T-helper 9 cell (primary cell): ENCODE results near the gene ZNF571.
A peak's percentile ranks its signal among the peaks of the same experiment; 100 is the strongest.

Experiments
- DNase-seq: peaks from one replicate; pipeline ENCODE4 v3.0.0-alpha.2; 2020
- total RNA-seq, 2 donors: gene quantifications; one replicate each; lab custom pipeline; 2026; lab: John Stamatoyannopoulos, UW

The ZNF571 gene
- 16.2 to 23.7 reads per million in 2 donors for total RNA-seq

DNA sequence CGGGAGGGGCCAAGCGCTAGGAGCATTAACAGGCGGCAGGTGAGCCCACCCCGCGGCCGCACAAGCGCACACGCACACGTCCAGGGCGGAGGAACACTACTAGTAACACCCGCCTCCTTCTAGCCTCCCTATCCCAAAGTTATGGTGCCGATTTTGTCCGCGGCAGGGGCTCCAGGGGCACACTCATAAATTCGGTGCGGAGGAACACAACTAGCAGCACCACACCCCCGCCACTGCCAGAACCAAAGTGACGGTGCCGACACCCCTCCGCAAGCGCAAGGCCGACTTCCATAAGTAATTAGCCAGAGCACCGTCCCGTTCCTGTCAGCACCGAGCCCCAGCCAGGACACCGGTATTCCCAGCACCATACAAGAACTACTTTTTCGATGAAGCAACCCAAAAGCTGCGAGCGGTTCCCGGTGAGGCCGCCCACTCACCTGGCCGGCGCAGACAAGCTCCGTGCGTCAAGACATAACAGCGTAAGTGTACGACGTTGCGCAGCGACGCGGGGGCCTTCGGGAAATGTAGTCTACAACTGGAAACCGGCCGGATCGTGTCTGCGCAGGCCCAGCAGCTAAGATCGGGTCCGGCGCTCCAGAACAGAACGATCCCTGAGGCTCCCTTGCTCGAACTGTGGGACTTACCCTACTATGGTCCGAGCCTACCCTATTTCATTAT, at the start of gene ZNF571, which contains the start of gene ZNF540:
Gene ZNF571, minus strand, starts transcription at position 489 of the 678 bp plus-strand sequence. CDS start 8,116 bp downstream, outside the sequence.
Gene ZNF540, plus strand, starts transcription at position 573 of the 678 bp plus-strand sequence. CDS start 3,572 bp downstream, outside the sequence.
- peak; percentile 85 for DNase-seq

DNA sequence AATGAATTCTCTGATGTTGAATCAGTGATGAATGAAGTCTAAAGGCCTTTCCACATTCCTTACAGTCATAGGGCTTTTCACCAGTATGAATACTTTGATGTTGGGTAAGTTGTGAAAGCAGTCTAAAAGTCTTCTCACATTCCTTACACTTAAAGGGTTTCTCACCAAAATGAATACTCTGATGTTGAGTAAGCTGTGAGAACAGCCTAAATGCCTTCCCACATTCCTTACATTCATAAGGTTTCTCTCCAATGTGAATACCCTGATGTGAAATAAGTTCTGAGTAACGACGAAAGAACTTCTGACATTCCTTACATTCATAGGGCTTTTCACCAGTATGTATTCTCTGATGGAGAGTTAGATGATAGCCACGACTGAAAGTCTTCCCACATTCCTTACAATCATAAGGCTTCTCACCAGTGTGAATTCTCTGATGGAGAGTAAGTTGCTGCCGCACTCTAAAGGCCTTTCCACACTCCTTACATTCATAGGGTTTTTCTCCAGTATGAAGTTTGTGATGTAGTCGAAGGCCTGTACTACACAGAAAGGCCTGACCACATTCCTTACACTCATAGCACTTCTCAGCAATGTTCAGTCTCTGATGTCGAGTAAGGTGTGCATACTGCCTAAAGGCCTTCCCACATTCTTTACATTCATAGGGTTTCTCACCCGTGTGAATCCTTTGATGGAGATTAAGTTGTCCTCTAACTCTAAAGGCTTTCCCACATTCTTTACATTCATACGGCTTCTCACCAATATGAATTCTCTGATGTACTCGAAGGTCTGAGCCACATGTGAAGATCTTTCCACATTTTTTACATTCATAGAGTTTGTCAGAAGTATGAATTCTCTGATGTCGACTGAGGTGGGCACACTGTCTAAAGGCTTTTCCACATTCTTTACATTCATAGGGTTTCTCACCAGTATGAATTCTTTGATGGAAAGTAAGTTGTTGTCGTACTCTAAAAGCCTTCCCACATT, 40.8 kb upstream of the ZNF571 start:
- DNase-seq, result no peak

DNA sequence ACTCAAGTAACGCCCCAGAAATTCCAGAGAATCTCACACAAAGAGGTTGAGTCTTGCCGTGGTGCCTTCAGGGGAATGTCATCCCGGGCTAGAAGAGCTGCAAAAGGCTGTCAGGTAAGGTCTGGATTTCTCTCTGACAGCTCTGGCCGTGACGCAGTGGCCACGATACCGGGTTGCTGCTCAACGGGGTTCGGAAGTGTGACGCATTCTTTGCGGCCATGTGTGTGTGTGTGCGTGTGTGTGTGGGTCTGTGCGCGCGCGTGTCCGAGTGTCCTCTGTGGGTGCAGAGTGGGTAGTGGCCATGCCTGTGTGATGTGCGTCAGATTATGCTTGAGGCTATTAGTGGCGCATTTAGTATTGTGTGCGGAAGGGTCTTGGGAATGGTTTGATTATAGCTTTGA, 390 bp upstream of the ZNF571 start:
- DNase-seq, result peak; percentile 51

DNA sequence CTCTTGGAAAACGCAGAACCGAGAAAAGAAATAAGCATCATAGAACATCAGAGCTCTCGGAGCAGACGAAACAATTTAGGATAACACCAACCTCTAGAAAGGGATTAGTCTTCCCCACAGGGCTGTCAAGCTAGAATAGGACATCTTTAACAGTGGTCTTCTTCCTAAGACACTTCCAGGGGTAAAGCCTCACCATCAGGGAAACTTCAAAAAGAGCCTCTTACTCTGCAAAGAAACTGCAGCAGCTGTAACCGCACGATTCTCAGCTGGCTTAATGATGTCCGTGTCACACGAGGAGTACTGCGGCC, 642 bp downstream of the ZNF571 start:
- DNase-seq, result peak; percentile 32

DNA sequence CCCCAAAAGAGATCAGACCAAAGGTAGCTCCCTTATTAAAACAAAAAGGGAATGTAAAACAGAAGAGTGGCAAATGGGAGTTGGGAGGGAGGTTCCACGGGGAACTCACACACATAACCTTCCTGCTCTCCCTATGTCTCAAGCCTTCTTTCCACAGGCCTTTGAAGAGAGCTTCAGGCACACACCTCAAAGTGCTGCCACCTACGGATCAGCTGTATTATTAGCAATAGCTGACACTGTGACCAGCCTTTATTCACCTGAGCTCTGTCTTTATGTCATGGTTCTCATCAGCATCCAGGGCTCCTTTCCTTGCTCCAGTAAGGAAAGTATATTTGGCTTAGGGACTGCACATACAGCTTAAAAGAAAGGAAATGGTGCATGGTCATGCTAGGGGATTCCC, 11.3 kb downstream of the ZNF571 start:
- no peak for DNase-seq

DNA sequence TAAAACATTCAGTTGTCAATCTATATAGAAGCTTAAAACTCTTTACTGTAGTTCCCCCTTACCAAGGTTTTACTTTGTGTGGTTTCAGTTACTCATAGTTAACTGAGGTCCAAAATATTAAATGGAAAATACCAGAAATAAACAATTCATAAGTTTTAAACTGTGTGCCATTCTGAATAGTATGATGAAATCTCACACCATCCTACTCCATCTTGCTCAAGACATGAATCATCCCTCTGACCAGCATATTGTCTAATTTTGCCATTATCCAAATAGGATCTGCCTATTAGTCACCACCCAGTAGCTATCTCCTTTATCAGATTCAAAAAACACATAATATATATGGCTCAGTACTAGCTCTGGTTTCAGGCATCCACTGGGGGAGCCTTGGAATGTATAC, 22.4 kb downstream of the ZNF571 start:
- no peak for DNase-seq

DNA sequence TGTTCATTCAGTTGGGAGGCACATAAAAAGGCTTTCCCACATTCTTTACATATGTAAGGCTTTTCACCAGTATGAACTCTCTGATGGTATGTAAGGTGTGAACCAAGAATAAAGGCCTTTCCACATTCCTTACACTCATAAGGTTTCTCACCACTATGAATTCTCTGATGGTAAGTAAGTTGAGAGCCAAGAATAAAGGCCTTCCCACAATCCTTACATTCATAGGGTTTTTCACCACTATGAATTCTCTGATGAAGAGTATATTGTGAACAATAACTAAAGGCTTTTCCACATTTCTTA, 29.3 kb downstream of the ZNF571 start:
- no peak for DNase-seq

DNA sequence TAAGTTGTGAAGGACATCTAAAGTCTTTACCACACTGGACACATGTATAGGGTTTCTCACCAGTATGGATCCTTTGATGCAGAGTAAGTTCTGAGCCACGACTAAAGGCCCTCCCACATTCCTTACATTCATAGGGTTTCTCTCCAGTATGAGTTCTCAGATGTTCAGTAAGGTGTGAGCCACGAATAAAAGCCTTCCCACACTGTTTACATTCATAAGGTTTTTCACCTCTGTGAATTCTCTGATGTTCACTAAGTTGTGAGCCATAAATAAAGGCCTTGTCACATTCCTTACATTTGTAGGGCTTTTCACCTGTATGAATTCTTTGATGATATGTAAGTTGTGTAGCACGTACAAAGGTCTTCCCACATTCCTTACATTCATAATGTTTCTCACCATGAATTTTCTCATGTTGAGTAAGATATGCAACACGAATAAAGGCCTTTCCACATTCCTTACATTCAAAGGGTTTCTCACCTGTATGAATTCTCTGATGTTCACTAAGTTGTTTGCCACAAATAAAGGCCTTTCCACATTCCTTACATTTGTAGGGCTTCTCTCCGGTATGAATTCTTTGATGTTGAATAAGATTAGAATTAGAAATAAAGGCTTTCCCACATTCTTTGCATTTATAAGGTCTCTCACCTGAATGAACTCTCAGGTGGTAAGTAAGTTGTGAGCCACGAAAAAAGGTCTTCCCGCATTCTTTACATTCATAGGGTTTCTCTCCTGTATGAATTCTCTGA, 29.8 kb downstream of the ZNF571 start:
- no peak for DNase-seq

DNA sequence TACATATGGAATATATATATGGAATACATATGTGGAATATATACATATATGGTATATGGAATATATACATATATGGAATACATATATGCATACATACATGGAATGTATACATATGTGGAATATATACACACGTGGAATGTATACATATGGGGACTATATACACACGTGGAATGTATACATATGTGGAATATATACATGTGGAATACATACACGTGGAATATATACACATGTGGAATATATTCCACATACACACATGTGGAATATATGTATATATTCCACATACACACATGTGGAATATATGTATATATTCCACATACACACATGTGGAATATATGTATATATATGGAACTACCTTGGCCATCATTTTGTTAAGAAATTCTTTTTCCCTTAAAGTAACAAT, 31.1 kb downstream of the ZNF571 start:
- DNase-seq, result no peak

DNA sequence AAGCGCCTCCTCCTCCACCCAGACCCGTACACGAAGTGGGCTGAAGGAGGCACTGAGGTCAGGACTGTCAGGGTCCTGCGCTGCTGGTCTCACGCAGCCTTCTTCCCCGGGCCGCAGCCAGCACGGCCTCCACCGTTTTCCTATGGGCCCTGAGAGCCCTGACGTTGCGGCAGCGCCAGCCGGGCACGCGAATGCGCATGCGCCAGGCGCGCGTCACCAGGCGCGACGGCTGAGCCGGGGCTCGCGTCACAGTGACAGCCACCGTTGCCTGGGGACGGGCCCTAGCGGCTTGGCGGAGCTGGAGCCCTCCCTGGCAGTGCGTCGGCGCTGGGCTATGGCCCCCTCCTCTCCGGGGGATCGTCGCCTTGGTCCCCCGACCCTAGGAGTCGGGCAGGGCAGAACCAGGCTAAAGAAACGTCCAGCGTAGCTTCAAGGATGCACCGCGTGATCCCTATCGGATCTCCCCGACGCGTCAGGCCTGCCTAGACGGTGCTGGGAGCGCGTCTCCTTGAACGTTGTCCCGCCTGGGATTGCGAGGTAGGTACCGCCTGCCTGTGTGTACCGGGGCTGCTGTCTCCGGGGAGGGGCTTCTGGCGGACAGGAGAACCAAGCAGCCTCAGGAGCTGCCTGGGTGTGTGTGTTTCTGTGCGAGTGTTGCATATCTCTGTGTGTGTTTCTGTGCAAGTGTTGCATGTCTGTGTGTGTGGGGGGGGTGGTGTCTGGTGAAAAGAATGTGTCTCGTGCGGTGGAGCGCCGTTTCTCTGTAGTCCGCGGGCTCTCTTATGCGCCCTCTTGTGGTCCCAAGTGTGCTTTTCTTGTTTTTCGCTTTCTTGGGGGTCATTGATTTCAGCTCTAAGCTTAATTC, 43.2 kb downstream of the ZNF571 start:
- DNase-seq, result peak; percentile 24

DNA sequence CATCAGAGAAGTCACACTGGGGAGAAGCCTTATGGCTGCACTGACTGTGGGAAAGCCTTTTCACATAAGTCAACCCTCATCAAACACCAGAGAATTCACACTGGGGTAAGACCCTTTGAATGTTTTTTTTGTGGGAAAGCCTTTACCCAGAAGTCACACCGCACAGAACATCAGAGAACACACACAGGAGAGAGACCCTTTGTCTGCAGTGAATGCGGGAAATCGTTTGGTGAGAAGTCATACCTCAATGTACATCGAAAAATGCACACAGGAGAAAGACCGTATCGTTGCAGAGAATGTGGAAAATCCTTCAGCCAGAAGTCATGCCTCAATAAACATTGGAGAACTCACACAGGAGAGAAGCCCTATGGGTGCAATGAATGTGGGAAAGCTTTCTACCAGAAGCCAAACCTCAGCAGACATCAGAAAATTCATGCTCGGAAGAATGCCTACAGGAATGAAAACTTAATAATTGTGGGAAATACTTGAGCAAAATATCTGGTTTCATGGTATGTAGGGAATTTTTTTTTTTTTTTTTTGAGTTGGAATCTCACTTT, 57.1 kb downstream of the ZNF571 start:
- no peak for DNase-seq

DNA sequence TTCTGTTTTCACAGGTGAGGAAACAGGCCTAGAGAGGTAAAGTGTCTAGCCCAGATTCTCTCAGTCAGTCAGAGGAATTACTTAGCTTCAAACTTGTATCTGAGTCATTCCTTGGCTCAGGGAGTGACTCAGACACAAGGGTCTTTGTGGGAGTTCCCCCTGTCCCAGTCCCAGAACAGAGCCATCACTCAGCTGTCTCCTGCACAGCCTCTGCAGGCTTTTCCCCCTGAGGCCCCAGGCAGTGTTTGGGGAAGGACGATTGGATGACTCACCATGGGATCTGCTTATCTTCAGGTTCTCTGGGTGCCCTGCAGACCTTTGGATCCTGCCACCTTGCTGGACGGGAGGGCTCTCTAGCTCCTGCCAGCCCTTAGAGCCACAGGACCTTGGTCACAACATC, 74.7 kb downstream of the ZNF571 start:
- DNase-seq, result no peak
